ENCODE measurements around the gene GRIP2.

GRIP2 gene

GRCh38 chr3:14486460-14486859, 53.7 kb downstream of the GRIP2 start:
- H3K27ac ChIP-seq (ENCODE audit: low read depth, low read length), result no peak overlapping the region
- H3K79me2 ChIP-seq (ENCODE audit: insufficient read depth, low read length), result no peaks in the 10 kb centered on the region
- no peak overlapping the region for H3K9ac ChIP-seq (ENCODE audit: low read length)
- no peaks in the 10 kb centered on the region for H4K20me1 ChIP-seq (ENCODE audit: low read depth, low read length)
- TF ChIP-seq, protein P1, sequence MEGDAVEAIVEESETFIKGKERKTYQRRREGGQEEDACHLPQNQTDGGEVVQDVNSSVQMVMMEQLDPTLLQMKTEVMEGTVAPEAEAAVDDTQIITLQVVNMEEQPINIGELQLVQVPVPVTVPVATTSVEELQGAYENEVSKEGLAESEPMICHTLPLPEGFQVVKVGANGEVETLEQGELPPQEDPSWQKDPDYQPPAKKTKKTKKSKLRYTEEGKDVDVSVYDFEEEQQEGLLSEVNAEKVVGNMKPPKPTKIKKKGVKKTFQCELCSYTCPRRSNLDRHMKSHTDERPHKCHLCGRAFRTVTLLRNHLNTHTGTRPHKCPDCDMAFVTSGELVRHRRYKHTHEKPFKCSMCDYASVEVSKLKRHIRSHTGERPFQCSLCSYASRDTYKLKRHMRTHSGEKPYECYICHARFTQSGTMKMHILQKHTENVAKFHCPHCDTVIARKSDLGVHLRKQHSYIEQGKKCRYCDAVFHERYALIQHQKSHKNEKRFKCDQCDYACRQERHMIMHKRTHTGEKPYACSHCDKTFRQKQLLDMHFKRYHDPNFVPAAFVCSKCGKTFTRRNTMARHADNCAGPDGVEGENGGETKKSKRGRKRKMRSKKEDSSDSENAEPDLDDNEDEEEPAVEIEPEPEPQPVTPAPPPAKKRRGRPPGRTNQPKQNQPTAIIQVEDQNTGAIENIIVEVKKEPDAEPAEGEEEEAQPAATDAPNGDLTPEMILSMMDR (IDR thresholded peaks at IDR 0.05; ENCODE audit: insufficient read depth, low read length, poor library complexity, severe bottlenecking), result no peak
- TF ChIP-seq EZH2phosphoT487 (conservative IDR thresholded peaks at IDR 0.05; ENCODE audit: low read length), result no peak
- no peaks in the 10 kb centered on the region for H3K9me3 ChIP-seq (ENCODE audit: insufficient read depth, low read length)
- H2AFZ ChIP-seq (ENCODE audit: low read depth, low read length, severe bottlenecking), result no peak overlapping the region
- no peaks in the 10 kb centered on the region for H3K36me3 ChIP-seq (ENCODE audit: low read length)
- H3K27me3 ChIP-seq (ENCODE audit: low read length), result no peaks in the 10 kb centered on the region
- no peaks in the 10 kb centered on the region for H3K9me2 ChIP-seq (replicated peaks; ENCODE audit: insufficient read depth, low read length)
- H3F3A ChIP-seq (ENCODE audit: insufficient read depth), result no peaks in the 10 kb centered on the region
- no peak overlapping the region for H3K4me3 ChIP-seq (ENCODE audit: insufficient read depth, low read length, poor library complexity, severe bottlenecking)
- no peak overlapping the region for H3K4me2 ChIP-seq (ENCODE audit: low read depth, low read length, poor library complexity, severe bottlenecking)

DNA sequence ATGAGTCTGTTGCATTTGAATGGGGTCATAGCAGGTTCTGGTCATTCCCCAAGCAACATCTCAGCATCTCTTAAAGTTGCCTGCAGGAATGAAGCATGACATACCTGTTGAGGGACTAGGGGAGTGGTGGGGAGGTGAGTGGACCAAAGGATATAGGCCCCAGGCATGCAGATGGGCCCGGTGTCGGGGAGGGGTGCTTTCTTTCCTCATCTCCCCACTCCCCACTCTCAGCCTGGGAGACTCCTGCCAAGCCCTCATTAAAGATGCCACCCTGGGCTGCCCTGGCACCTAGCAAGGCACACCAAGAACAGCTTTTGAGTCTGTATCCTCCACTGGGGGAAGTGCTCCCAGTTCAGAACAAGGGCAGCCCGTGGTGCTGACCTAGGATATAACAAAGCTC, 54.2 kb downstream of the GRIP2 start:
- no peaks in the 10 kb centered on the region for H3K27me3 ChIP-seq (ENCODE audit: low read length)
- H3K27ac ChIP-seq (ENCODE audit: low read depth, low read length), result no peak overlapping the region
- H3K9ac ChIP-seq (ENCODE audit: low read length), result no peak overlapping the region
- H3K9me3 ChIP-seq (ENCODE audit: insufficient read depth, low read length), result no peaks in the 10 kb centered on the region
- H4K20me1 ChIP-seq (ENCODE audit: low read depth, low read length), result no peaks in the 10 kb centered on the region
- no peaks in the 10 kb centered on the region for H3F3A ChIP-seq (ENCODE audit: insufficient read depth)
- no peak overlapping the region for H3K4me2 ChIP-seq (ENCODE audit: low read depth, low read length, poor library complexity, severe bottlenecking)
- H3K9me2 ChIP-seq (replicated peaks; ENCODE audit: insufficient read depth, low read length), result no peaks in the 10 kb centered on the region
- no peaks in the 10 kb centered on the region for H3K79me2 ChIP-seq (ENCODE audit: insufficient read depth, low read length)
- H2AFZ ChIP-seq (ENCODE audit: low read depth, low read length, severe bottlenecking), result no peak overlapping the region
- H3K4me3 ChIP-seq (ENCODE audit: insufficient read depth, low read length, poor library complexity, severe bottlenecking), result no peak overlapping the region
- no peak for TF ChIP-seq EZH2phosphoT487 (conservative IDR thresholded peaks at IDR 0.05; ENCODE audit: low read length)
- TF ChIP-seq, protein P1 (IDR thresholded peaks at IDR 0.05; ENCODE audit: insufficient read depth, low read length, poor library complexity, severe bottlenecking), result no peak
- H3K36me3 ChIP-seq (ENCODE audit: low read length), result no peaks in the 10 kb centered on the region

- no peaks in the 10 kb centered on the region for H3K9me3 ChIP-seq (ENCODE audit: insufficient read depth, low read length)
- no peak overlapping the region for H3K27ac ChIP-seq (ENCODE audit: low read depth, low read length)
- no peaks in the 10 kb centered on the region for H3K79me2 ChIP-seq (ENCODE audit: insufficient read depth, low read length)
- no peak overlapping the region for H3K4me3 ChIP-seq (ENCODE audit: insufficient read depth, low read length, poor library complexity, severe bottlenecking)
- no peaks in the 10 kb centered on the region for H3K9me2 ChIP-seq (replicated peaks; ENCODE audit: insufficient read depth, low read length)
- H4K20me1 ChIP-seq (ENCODE audit: low read depth, low read length), result no peaks in the 10 kb centered on the region
- H3F3A ChIP-seq (ENCODE audit: insufficient read depth), result no peaks in the 10 kb centered on the region
- H2AFZ ChIP-seq (ENCODE audit: low read depth, low read length, severe bottlenecking), result no peak overlapping the region
- H3K27me3 ChIP-seq (ENCODE audit: low read length), result no peaks in the 10 kb centered on the region
- no peak for TF ChIP-seq EZH2phosphoT487 (conservative IDR thresholded peaks at IDR 0.05; ENCODE audit: low read length)
- TF ChIP-seq, protein P1 (IDR thresholded peaks at IDR 0.05; ENCODE audit: insufficient read depth, low read length, poor library complexity, severe bottlenecking), result no peak
- H3K36me3 ChIP-seq (ENCODE audit: low read length), result no peaks in the 10 kb centered on the region
- no peak overlapping the region for H3K4me2 ChIP-seq (ENCODE audit: low read depth, low read length, poor library complexity, severe bottlenecking)
- H3K9ac ChIP-seq (ENCODE audit: low read length), result no peak overlapping the region
These were observed 55.4 kb downstream of the GRIP2 start for GRCh38 chr3:14484741-14485140.

All from SU-DHL-6 (cell line).